ENCODE results near the gene BPGM. TPM values are rescaled to one million over a fixed set of nuclear protein-coding genes. Genes with fewer than 3 reads are reported as not detected.
A peak's percentile ranks its signal among the peaks of the same experiment; 100 is the strongest.

Gene BPGM
- total and polyA plus RNA-seq, 2 donors (not counting 1 experiment from before 2014, with no cell fraction given) = 7.0 to 9.7 TPM

- ChIA-PET POLR2A (no interaction called here), CTCF (interaction anchor here (0.6 to 1.3 kb wide), 3 partner anchors 66 to 796 kb away, joined by 3 to 7 read pairs (median 4); no protein-coding TSS in a partner anchor)
- WGBS (ENCODE audit: insufficient coverage) = no CpG with 5 or more reads among the region's 2 CpGs
- no peaks in the 10 kb centered on the region for H3K4me1 Mint-ChIP-seq
- DNase-seq = no peak
- Histone ChIP-seq H3K27ac (ENCODE audit: low read length in 2 of 2) (no peak overlapping the region), H3K4me3 (ENCODE audit: control extremely low read depth in 1 of 5, extremely low read depth in 1 of 5, insufficient read depth in 1 of 5, low read depth in 2 of 5, low read length in 4 of 5) (no peak overlapping the region), H3K79me2 (ENCODE audit: control insufficient read depth, insufficient read depth, low read length) (no peaks in the 10 kb centered on the region), H3K36me3 (replicated peaks in 1 of 2; ENCODE audit: control extremely low read depth in 1 of 2, control insufficient read depth in 1 of 2, extremely low read depth in 1 of 2, insufficient read depth in 2 of 2, low read length in 1 of 2) (no peaks in the 10 kb centered on the region), H3K27me3 (replicated peaks in 1 of 4; ENCODE audit: control extremely low read depth in 1 of 4, control insufficient read depth in 3 of 4, insufficient read depth in 4 of 4, low read length in 3 of 4) (no peaks in the 10 kb centered on the region), H2AFZ (ENCODE audit: insufficient read depth, low read depth, low read length, poor library complexity, severe bottlenecking) (no peak overlapping the region), H4K20me1 (ENCODE audit: control insufficient read depth, insufficient read depth, low read length, poor library complexity, severe bottlenecking) (no peaks in the 10 kb centered on the region), H3K9ac (ENCODE audit: low read length) (no peak overlapping the region), H3K9me3 (ENCODE audit: control extremely low read depth in 1 of 3, control insufficient read depth in 2 of 3, insufficient read depth in 1 of 3, low read length in 2 of 3) (no peaks in the 10 kb centered on the region), H3K4me2 (replicated peaks; ENCODE audit: low read depth, low read length, poor library complexity, severe bottlenecking) (no peak overlapping the region), H3K4me1 (ENCODE audit: control insufficient read depth in 2 of 2, insufficient read depth in 2 of 2, low read length in 2 of 2) (no peaks in the 10 kb centered on the region)
- ATAC-seq (ENCODE audit: low read depth) = no peak
- H3K4me3 Mint-ChIP-seq = no peak overlapping the region
- intact Hi-C loops (cut with micrococcal nuclease) = no loop called here
- peaks cover 8% of the 10 kb centered on the region for H3K27me3 Mint-ChIP-seq
- no peak overlapping the region for H3K27ac Mint-ChIP-seq
- no peak for TF ChIP-seq EZH2 (IDR thresholded peaks at IDR 0.05; ENCODE audit: borderline replicate concordance, insufficient read depth, low read depth, low read length, poor library complexity, severe bottlenecking)
- TF ChIP-seq, protein P1, sequence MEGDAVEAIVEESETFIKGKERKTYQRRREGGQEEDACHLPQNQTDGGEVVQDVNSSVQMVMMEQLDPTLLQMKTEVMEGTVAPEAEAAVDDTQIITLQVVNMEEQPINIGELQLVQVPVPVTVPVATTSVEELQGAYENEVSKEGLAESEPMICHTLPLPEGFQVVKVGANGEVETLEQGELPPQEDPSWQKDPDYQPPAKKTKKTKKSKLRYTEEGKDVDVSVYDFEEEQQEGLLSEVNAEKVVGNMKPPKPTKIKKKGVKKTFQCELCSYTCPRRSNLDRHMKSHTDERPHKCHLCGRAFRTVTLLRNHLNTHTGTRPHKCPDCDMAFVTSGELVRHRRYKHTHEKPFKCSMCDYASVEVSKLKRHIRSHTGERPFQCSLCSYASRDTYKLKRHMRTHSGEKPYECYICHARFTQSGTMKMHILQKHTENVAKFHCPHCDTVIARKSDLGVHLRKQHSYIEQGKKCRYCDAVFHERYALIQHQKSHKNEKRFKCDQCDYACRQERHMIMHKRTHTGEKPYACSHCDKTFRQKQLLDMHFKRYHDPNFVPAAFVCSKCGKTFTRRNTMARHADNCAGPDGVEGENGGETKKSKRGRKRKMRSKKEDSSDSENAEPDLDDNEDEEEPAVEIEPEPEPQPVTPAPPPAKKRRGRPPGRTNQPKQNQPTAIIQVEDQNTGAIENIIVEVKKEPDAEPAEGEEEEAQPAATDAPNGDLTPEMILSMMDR (IDR thresholded peaks at IDR 0.05) = no peak
- no peaks in the 10 kb centered on the region for H3K9me3 Mint-ChIP-seq (ENCODE audit: insufficient read depth)
Measured at GRCh38 chr7:134699899-134700298, 53.2 kb downstream of the BPGM start.

DNA sequence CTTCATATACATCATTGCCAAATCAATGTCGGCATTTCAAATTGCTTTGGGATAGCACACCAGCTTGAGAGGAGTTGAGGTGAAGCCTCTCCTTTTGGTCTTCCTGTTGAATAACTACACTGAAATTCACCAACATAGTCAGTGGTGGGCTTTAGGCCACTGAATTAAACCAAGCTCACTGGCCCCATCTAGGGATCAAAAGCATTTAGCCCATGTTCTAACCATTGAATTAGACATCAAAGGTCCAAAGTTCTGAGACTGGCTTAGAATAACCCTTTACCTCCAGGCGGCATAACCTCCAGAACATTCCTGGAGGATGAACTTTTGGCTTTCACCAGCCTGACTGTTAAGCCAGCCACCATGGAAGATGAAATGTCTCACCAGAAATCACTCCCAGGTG, 54.6 kb downstream of the BPGM start:
- H3K4me2 ChIP-seq (replicated peaks; ENCODE audit: low read depth, low read length, poor library complexity, severe bottlenecking) = no peak overlapping the region
- no peaks in the 10 kb centered on the region for H4K20me1 ChIP-seq (ENCODE audit: control insufficient read depth, insufficient read depth, low read length, poor library complexity, severe bottlenecking)
- intact Hi-C loops (cut with micrococcal nuclease) = no loop called here
- H3K27ac Mint-ChIP-seq = no peak overlapping the region
- no peaks in the 10 kb centered on the region for H3K9me3 Mint-ChIP-seq (ENCODE audit: insufficient read depth)
- no peaks in the 10 kb centered on the region for H3K79me2 ChIP-seq (ENCODE audit: control insufficient read depth, insufficient read depth, low read length)
- no peaks in the 10 kb centered on the region for H3K36me3 ChIP-seq (replicated peaks in 1 of 2; ENCODE audit: control extremely low read depth in 1 of 2, control insufficient read depth in 1 of 2, extremely low read depth in 1 of 2, insufficient read depth in 2 of 2, low read length in 1 of 2)
- H3K9ac ChIP-seq (ENCODE audit: low read length) = no peak overlapping the region
- ATAC-seq (ENCODE audit: low read depth) = peak; percentile 31
- no peak overlapping the region for H3K4me3 ChIP-seq (ENCODE audit: control extremely low read depth in 1 of 5, extremely low read depth in 1 of 5, insufficient read depth in 1 of 5, low read depth in 2 of 5, low read length in 4 of 5)
- no peaks in the 10 kb centered on the region for H3K9me3 ChIP-seq (ENCODE audit: control extremely low read depth in 1 of 3, control insufficient read depth in 2 of 3, insufficient read depth in 1 of 3, low read length in 2 of 3)
- no peak overlapping the region for H3K27ac ChIP-seq (ENCODE audit: low read length in 2 of 2)
- DNase-seq = peak; percentile 29
- TF ChIP-seq, protein P1 (IDR thresholded peaks at IDR 0.05) = peak; percentile 55
- TF ChIP-seq EZH2 (IDR thresholded peaks at IDR 0.05; ENCODE audit: borderline replicate concordance, insufficient read depth, low read depth, low read length, poor library complexity, severe bottlenecking) = no peak
- ChIA-PET CTCF (interaction anchor here (0.8 to 3.7 kb wide), 7 partner anchors 11 to 268 kb away, joined by 3 to 43 read pairs (median 4); no protein-coding TSS in a partner anchor), POLR2A (no interaction called here)
- no peaks in the 10 kb centered on the region for H3K4me1 ChIP-seq (ENCODE audit: control insufficient read depth in 2 of 2, insufficient read depth in 2 of 2, low read length in 2 of 2)
- H3K4me3 Mint-ChIP-seq = no peak overlapping the region
- no peak overlapping the region for H2AFZ ChIP-seq (ENCODE audit: insufficient read depth, low read depth, low read length, poor library complexity, severe bottlenecking)
- no peaks in the 10 kb centered on the region for H3K4me1 Mint-ChIP-seq
- no peaks in the 10 kb centered on the region for H3K27me3 ChIP-seq (replicated peaks in 1 of 4; ENCODE audit: control extremely low read depth in 1 of 4, control insufficient read depth in 3 of 4, insufficient read depth in 4 of 4, low read length in 3 of 4)
- H3K27me3 Mint-ChIP-seq = peaks cover 12% of the 10 kb centered on the region
- WGBS (ENCODE audit: insufficient coverage) = 60% methylated on average over 1 of the region's 2 CpGs
